Spleen (tissue), 7 donors: ENCODE data around the gene C11orf65.

Experiments used
- CTCF ChIP-seq, 11 experiments: fragments of 200-600 bp in 7 of 11; fragments of 450-650 bp in 4 of 11; sonication (generic) in 4 of 11; IDR thresholded peaks in 8 of 11; conservative IDR thresholded peaks in 3 of 11; 1 replicate in 7 of 11; 2 replicates in 4 of 11; pipeline versions ENCODE4 v1.4.0 to v1.8.0; 2016 to 2021; ENCODE audit warnings: antibody characterized with exemption in 11 of 11, inconsistent platforms in 4 of 11, mild to moderate bottlenecking in 1 of 11
- POLR2A ChIP-seq, 3 donors: fragments of 450-650 bp; IDR thresholded peaks; one replicate each; pipeline ENCODE4 v1.5.1; 2017; ENCODE audit warnings: antibody characterized with exemption in 3 of 3, mild to moderate bottlenecking in 1 of 3
- POLR2AphosphoS5 ChIP-seq, 3 donors: sonication (generic); formaldehyde crosslinking; IDR thresholded peaks; one replicate each; pipeline ENCODE4 v1.5.1; 2017; ENCODE audit warnings: antibody characterized with exemption in 3 of 3
- donor health status: DM: no; HTN: no; CAD: no; lungs with moderate emphysema.
- donor health status: DM: no; HTN: no; CAD: no.
- donor health status: DM: no; HTN: no; CAD: no.

- TF ChIP-seq CTCF (IDR thresholded peaks at IDR 0.05 in 8 of 11, conservative IDR thresholded peaks at IDR 0.05 in 3 of 11) (no peak), POLR2A (IDR thresholded peaks at IDR 0.05) (no peak), POLR2AphosphoS5 (IDR thresholded peaks at IDR 0.05) (no peak)
Measured at GRCh38 chr11:108369064-108369463, 98.3 kb downstream of the C11orf65 start.
